ENCODE data around the gene TNFRSF8. TPM values are rescaled to one million over a fixed set of nuclear protein-coding genes. Genes with fewer than 3 reads are reported as not detected.

TNFRSF8 gene
- total RNA-seq, 8 experiments from 2014 or later, result 0.31 to 16.0 (median 0.46) TPM

DNA sequence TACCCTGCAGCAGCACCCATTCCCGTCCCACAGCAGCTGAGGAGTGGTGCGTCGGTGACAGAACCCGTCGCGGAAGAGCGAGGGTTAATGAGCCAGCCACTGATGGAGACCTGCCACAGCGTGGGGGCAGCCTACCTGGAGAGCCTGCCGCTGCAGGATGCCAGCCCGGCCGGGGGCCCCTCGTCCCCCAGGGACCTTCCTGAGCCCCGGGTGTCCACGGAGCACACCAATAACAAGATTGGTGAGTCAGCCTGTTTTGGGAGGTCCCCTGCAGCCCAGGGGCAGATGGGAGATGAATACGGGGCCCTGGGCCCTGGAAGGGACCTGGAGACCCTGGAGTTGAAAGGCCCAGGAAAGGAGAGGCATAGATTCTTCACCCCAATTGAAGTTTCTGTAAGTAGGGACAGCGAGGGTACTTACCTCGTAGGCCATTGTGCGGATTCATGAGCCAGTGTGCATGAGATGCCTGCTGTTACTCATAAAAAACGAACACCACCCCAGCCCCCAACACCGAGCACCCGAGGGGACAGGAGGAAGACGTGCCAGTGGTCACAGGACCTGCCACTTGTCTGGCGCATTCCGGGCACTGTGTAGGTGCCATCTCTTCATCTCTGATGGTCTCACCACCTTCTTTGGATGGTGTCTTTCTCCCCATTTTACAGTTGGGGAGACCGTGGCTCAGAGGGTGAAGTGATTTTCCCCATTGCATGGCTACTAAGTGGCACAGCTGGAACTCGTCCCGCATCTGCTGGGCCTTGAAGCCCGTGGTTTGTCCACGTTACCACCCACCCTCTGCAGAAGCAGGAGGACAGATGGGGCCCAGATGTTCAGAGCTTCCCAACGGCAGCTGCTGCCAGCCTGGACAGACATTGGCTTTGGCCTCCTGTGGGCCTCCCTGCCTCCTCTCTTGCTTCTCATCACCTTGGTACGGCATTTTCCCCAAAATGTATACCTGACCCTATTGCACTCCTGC, 75.4 kb downstream of the TNFRSF8 start:
- ATAC-seq (replicated peaks in 6 of 8), result no peak
- 20 to 100% (median 84%) methylated on average over 1 to 24 of the region's 31 CpGs; no CpG with 5 or more reads in 2 of the 10 experiments for WGBS, 10 experiments
- no peak overlapping the region for H3K27ac ChIP-seq
- H3K4me1 ChIP-seq (replicated peaks in 1 of 2), result peaks cover 12 to 26% of the 10 kb centered on the region in 2 donors
- in situ Hi-C loops (cut with MboI; ENCODE audit: low pct_unique_long_range_greater_than_20kb in 2 of 9, low sequenced_read_pairs in 9 of 9, unreplicated experiment in 9 of 9), result no loop called here
- no peak overlapping the region for H3K4me3 ChIP-seq

DNA sequence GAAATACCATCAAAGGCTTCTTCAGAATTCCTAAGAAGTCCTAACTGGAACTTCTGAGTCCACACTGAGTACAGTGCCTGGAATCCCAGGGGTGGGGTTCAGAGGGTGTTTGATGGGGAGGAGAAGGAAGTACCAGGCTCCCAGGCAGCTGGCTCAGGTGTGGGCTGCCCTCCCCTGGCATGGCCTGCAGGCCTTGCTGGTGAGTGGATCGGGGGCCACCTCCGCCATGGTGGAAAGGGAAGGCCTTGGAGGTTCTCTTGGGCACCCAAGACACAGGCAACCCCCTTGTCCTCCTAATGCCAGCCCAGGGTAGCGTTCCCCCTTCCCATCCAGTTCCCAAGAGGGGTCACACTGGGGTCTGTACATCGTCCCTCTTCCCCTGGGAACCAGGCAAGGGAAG, 76.9 kb downstream of the TNFRSF8 start:
- WGBS, 10 experiments, result 100% methylated on average over 2 to 3 of the region's 4 CpGs; no CpG with 5 or more reads in 8 of the 10 experiments
- in situ Hi-C loops (cut with MboI; ENCODE audit: low pct_unique_long_range_greater_than_20kb in 2 of 9, low sequenced_read_pairs in 9 of 9, unreplicated experiment in 9 of 9), result no loop called here
- Histone ChIP-seq H3K4me1 (replicated peaks in 1 of 2) (peaks cover 13 to 29% of the 10 kb centered on the region in 2 donors), H3K27ac (no peak overlapping the region), H3K4me3 (no peak overlapping the region)
- ATAC-seq (replicated peaks in 6 of 8), result no peak

DNA sequence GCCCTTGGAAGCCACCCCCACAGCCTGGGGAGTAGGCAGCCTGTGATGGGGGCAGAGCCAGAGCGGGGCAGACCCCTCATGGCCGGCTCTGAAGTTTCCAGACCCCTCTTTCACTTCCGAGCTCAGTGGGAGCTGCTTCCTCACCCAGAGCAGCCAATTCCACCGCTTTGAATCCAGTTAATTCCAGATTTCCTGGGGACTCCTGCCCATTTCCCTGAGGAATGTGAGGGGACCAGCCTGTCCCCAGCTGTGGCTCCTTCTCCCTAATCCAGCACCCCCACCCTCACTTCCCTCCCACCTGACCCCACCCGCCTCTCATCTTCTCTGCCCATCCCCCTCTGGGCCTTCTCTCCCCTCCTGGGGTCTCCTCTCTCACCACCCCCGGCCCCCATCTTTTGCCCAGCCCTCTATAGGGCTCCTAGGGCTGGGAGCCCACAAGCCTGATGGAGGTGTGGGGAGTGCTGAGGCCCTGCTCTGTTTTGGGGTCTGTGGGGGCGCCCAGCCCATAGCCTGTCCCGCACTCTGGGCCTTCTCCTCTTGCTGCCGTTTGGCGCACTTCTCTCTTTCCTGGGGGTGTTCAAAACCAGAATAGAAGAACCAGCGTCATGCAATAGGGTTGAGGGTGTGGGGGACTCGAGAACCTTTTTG, 77.5 kb downstream of the TNFRSF8 start:
- H3K4me1 ChIP-seq (replicated peaks in 1 of 2), result peaks cover 13 to 29% of the 10 kb centered on the region in 2 donors
- 60 to 93% (median 78%) methylated on average over 1 to 8 of the region's 12 CpGs; no CpG with 5 or more reads in 7 of the 10 experiments for WGBS, 10 experiments
- ATAC-seq (replicated peaks in 6 of 8), result no peak
- no peak overlapping the region for H3K27ac ChIP-seq
- in situ Hi-C loops (cut with MboI; ENCODE audit: low pct_unique_long_range_greater_than_20kb in 2 of 9, low sequenced_read_pairs in 9 of 9, unreplicated experiment in 9 of 9), result no loop called here
- no peak overlapping the region for H3K4me3 ChIP-seq

GRCh38 chr1:12141163-12141850, 78.2 kb downstream of the TNFRSF8 start:
- 60 to 85% (median 81%) methylated on average over 1 to 18 of the region's 21 CpGs; no CpG with 5 or more reads in 6 of the 10 experiments for WGBS, 10 experiments
- Histone ChIP-seq H3K27ac (no peak overlapping the region), H3K4me1 (replicated peaks in 1 of 2) (peaks cover 13 to 29% of the 10 kb centered on the region in 2 donors), H3K4me3 (no peak overlapping the region)
- no peak for ATAC-seq (replicated peaks in 6 of 8)
- in situ Hi-C loops (cut with MboI; ENCODE audit: low pct_unique_long_range_greater_than_20kb in 2 of 9, low sequenced_read_pairs in 9 of 9, unreplicated experiment in 9 of 9), result no loop called here

DNA sequence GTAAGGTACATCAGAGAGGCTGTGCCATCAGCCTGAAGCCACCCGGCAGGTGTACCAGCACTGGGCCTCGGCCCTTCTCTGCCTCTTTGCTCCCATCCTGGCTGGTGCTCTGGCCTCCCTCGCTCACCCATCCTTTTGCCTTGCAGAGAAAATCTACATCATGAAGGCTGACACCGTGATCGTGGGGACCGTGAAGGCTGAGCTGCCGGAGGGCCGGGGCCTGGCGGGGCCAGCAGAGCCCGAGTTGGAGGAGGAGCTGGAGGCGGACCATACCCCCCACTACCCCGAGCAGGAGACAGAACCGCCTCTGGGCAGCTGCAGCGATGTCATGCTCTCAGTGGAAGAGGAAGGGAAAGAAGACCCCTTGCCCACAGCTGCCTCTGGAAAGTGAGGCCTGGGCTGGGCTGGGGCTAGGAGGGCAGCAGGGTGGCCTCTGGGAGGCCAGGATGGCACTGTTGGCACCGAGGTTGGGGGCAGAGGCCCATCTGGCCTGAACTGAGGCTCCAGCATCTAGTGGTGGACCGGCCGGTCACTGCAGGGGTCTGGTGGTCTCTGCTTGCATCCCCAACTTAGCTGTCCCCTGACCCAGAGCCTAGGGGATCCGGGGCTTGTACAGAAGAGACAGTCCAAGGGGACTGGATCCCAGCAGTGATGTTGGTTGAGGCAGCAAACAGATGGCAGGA, 79.2 kb downstream of the TNFRSF8 start:
- peak in 5 of 8 experiments; percentile 90 to 96 (median 94) for ATAC-seq (replicated peaks in 6 of 8)
- Histone ChIP-seq H3K4me3 (no peak overlapping the region), H3K27ac (peak overlapping the region; percentile 15 to 20), H3K4me1 (replicated peaks in 1 of 2) (peaks cover 13 to 33% of the 10 kb centered on the region in 2 donors)
- in situ Hi-C loops (cut with MboI; ENCODE audit: low pct_unique_long_range_greater_than_20kb in 2 of 9, low sequenced_read_pairs in 9 of 9, unreplicated experiment in 9 of 9), result no loop called here
- 32 to 94% (median 85%) methylated on average over 1 to 10 of the region's 18 CpGs; no CpG with 5 or more reads in 4 of the 10 experiments for WGBS, 10 experiments

DNA sequence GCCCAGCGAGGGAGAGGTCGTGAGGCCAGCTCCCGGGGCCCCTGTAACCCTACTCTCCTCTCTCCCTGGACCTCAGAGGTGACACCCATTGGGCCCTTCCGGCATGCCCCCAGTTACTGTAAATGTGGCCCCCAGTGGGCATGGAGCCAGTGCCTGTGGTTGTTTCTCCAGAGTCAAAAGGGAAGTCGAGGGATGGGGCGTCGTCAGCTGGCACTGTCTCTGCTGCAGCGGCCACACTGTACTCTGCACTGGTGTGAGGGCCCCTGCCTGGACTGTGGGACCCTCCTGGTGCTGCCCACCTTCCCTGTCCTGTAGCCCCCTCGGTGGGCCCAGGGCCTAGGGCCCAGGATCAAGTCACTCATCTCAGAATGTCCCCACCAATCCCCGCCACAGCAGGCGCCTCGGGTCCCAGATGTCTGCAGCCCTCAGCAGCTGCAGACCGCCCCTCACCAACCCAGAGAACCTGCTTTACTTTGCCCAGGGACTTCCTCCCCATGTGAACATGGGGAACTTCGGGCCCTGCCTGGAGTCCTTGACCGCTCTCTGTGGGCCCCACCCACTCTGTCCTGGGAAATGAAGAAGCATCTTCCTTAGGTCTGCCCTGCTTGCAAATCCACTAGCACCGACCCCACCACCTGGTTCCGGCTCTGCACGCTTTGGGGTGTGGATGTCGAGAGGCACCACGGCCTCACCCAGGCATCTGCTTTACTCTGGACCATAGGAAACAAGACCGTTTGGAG, 80.0 kb downstream of the TNFRSF8 start:
- in situ Hi-C loops (cut with MboI; ENCODE audit: low pct_unique_long_range_greater_than_20kb in 2 of 9, low sequenced_read_pairs in 9 of 9, unreplicated experiment in 9 of 9), result no loop called here
- H3K27ac ChIP-seq, result no peak overlapping the region
- H3K4me1 ChIP-seq (replicated peaks in 1 of 2), result peaks cover 13 to 33% of the 10 kb centered on the region in 2 donors
- WGBS, 10 experiments, result 84 to 100% (median 93%) methylated on average over 2 to 14 of the region's 21 CpGs; no CpG with 5 or more reads in 4 of the 10 experiments
- peak in 2 of 8 experiments; percentile 4 to 25 for ATAC-seq (replicated peaks in 6 of 8)
- no peak overlapping the region for H3K4me3 ChIP-seq

DNA sequence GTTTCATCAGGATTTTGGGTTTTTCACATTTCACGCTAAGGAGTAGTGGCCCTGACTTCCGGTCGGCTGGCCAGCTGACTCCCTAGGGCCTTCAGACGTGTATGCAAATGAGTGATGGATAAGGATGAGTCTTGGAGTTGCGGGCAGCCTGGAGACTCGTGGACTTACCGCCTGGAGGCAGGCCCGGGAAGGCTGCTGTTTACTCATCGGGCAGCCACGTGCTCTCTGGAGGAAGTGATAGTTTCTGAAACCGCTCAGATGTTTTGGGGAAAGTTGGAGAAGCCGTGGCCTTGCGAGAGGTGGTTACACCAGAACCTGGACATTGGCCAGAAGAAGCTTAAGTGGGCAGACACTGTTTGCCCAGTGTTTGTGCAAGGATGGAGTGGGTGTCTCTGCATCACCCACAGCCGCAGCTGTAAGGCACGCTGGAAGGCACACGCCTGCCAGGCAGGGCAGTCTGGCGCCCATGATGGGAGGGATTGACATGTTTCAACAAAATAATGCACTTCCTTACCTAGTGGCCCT, 80.6 kb downstream of the TNFRSF8 start:
- Histone ChIP-seq H3K4me3 (no peak overlapping the region), H3K4me1 (replicated peaks in 1 of 2) (peaks cover 13 to 33% of the 10 kb centered on the region in 2 donors), H3K27ac (no peak overlapping the region)
- ATAC-seq (replicated peaks in 6 of 8), result peak; percentile 28 to 92 (median 60)
- in situ Hi-C loops (cut with MboI; ENCODE audit: low pct_unique_long_range_greater_than_20kb in 2 of 9, low sequenced_read_pairs in 9 of 9, unreplicated experiment in 9 of 9), result no loop called here
- WGBS, 10 experiments, result 44 to 100% (median 76%) methylated on average over 1 to 11 of the region's 17 CpGs; no CpG with 5 or more reads in 3 of the 10 experiments

DNA sequence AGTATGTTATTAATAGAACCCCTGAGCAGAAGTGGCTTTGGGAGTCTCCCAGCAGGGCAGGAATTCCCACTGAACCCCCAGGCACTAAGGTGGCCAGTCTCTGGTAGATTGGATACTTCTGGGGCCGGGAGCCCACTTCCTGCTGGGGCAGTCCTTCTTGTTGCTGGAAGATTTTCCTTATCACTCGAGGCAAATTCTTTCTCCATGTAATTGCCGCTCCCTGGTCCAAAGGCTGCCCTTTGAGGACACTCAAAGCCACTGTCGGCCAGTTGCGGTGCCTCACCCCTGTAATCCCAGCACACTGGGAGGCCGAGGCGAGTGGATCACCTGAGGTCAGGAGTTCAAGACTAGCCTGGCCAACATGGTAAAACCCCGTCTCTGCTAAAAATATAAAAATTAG, 81.1 kb downstream of the TNFRSF8 start:
- Histone ChIP-seq H3K27ac (no peak overlapping the region), H3K4me1 (replicated peaks in 1 of 2) (peaks cover 13 to 33% of the 10 kb centered on the region in 2 donors), H3K4me3 (no peak overlapping the region)
- in situ Hi-C loops (cut with MboI; ENCODE audit: low pct_unique_long_range_greater_than_20kb in 2 of 9, low sequenced_read_pairs in 9 of 9, unreplicated experiment in 9 of 9), result no loop called here
- no peak for ATAC-seq (replicated peaks in 6 of 8)
- 90 to 100% (median 100%) methylated on average over 1 to 7 of the region's 8 CpGs; no CpG with 5 or more reads in 4 of the 10 experiments for WGBS, 10 experiments

DNA sequence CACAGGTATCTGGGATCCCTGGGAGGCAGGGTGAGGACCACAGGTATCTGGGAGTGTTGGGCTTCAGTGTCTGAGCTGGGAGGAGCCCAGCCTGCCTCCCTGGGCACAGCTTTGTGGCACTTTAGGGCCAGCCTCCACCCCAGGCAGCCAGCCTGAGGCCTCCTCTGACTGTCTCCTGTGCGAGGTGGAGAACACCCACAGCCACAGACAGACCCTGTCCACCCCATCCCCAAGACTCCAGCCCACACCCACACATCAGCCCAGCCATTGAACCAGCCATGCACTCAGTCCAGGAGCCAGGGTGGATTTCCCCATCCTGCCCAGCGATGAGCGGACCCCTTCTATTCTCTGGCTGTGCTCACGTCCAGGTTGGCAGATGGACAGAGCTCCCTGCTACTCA, 81.9 kb downstream of the TNFRSF8 start:
- in situ Hi-C loops (cut with MboI; ENCODE audit: low pct_unique_long_range_greater_than_20kb in 2 of 9, low sequenced_read_pairs in 9 of 9, unreplicated experiment in 9 of 9), result no loop called here
- H3K4me3 ChIP-seq, result no peak overlapping the region
- ATAC-seq (replicated peaks in 6 of 8), result no peak
- 71 to 100% (median 88%) methylated on average over 1 to 3 of the region's 4 CpGs; no CpG with 5 or more reads in 7 of the 10 experiments for WGBS, 10 experiments
- no peak overlapping the region for H3K27ac ChIP-seq
- H3K4me1 ChIP-seq (replicated peaks in 1 of 2), result peaks cover 13 to 33% of the 10 kb centered on the region in 2 donors

DNA sequence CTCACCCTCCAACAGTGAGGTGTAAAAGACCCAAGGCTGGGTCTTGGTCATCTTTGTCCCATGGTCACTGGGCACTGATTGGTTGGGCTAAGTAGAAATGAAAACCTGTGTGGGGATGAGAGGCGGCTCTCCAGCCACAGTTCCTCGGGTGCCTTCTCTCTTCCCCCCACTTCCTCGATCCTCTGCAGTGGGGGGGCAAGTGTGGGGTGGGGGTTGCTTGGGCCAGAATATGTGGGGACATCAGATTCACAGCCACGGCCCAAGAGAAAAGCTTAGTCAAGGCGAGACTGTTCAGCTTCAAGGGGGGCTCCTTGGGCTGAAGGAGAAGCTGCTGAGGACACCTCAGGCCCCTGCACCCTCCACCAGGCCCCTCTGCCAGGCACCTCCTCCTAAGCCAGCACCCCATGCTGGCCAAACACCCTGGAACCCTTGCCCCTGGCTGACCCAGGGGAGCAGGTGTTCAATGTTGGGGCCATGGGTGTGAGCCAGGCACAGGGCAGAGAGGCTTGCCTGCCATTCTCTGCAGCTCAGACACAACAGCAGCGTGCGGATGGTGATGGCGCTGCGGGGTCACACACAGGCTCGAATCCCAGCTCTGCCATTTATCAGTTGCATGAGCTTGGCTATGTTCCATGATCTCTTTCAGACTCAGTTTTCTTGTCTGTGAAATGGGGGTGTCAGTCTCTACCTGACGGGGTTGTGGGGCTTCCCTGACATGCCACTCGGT, 82.7 kb downstream of the TNFRSF8 start:
- no peak overlapping the region for H3K27ac ChIP-seq
- no peak overlapping the region for H3K4me3 ChIP-seq
- peaks cover 13 to 27% of the 10 kb centered on the region in 2 donors for H3K4me1 ChIP-seq (replicated peaks in 1 of 2)
- 73 to 100% (median 88%) methylated on average over 1 to 5 of the region's 12 CpGs; no CpG with 5 or more reads in 5 of the 10 experiments for WGBS, 10 experiments
- in situ Hi-C loops (cut with MboI; ENCODE audit: low pct_unique_long_range_greater_than_20kb in 2 of 9, low sequenced_read_pairs in 9 of 9, unreplicated experiment in 9 of 9), result no loop called here
- no peak for ATAC-seq (replicated peaks in 6 of 8)

Data from motor neuron (in vitro differentiated cells).